DOHH2 (cell line): ENCODE data around the gene SLC10A3.

Source experiments
- H3F3A ChIP-seq: fragments of 200-600 bp; sonication (generic), shearing (Covaris generic); 2 replicates; pipeline ENCODE4 v1.6.0; 2016; ENCODE audit warnings: antibody characterized with exemption, mild to moderate bottlenecking; ENCODE audit not compliant: control insufficient read depth, insufficient read depth
- H3K27ac ChIP-seq: fragments of 200-600 bp; sonication (generic); 2 replicates; pipeline ENCODE4 v1.5.1; 2014; ENCODE audit warnings: low read depth, mild to moderate bottlenecking, low read length, moderate library complexity
- H3K27me3 ChIP-seq: fragments of 200-600 bp; sonication (generic); 2 replicates; pipeline ENCODE4 v1.6.1; 2014; ENCODE audit warnings: mild to moderate bottlenecking, low read length, mixed read lengths; ENCODE audit not compliant: control insufficient read depth
- H3K36me3 ChIP-seq: fragments of 200-600 bp; sonication (generic); 2 replicates; pipeline ENCODE4 v1.6.1; 2014; ENCODE audit warnings: mild to moderate bottlenecking, low read length, moderate library complexity, mixed read lengths; ENCODE audit not compliant: control insufficient read depth
- H3K4me1 ChIP-seq: fragments of 200-600 bp; sonication (generic); 2 replicates; pipeline ENCODE4 v1.6.1; 2014; ENCODE audit warnings: mild to moderate bottlenecking, low read length, mixed read lengths; ENCODE audit not compliant: control insufficient read depth
- H3K4me2 ChIP-seq: fragments of 200-600 bp; sonication (generic); 2 replicates; pipeline ENCODE4 v1.6.0; 2014; ENCODE audit warnings: mild to moderate bottlenecking, low read length, moderate library complexity
- H3K4me3 ChIP-seq: fragments of 200-600 bp; sonication (generic); 2 replicates; pipeline ENCODE4 v1.5.1; 2014; ENCODE audit warnings: mild to moderate bottlenecking, low read length, mixed read lengths
- H3K79me2 ChIP-seq: fragments of 200-600 bp; sonication (generic); 2 replicates; pipeline ENCODE4 v1.6.1; 2014; ENCODE audit warnings: mild to moderate bottlenecking, low read length, mixed read lengths; ENCODE audit not compliant: control insufficient read depth
- H3K9me2 ChIP-seq: fragments of 200-600 bp; sonication (generic); replicated peaks from 2 replicates; pipeline ENCODE4 v1.6.1; 2014; ENCODE audit warnings: mild to moderate bottlenecking, low read length, mixed read lengths; ENCODE audit not compliant: control insufficient read depth
- H3K9me3 ChIP-seq: fragments of 200-600 bp; sonication (generic); 2 replicates; pipeline ENCODE4 v1.6.1; 2014; ENCODE audit warnings: antibody characterized with exemption, low read length, mixed read lengths; ENCODE audit not compliant: control insufficient read depth, insufficient read depth
- H4K20me1 ChIP-seq: fragments of 200-600 bp; sonication (generic); 2 replicates; pipeline ENCODE4 v1.6.0; 2014; ENCODE audit warnings: low read depth, mild to moderate bottlenecking, antibody characterized with exemption, low read length, moderate library complexity; ENCODE audit not compliant: control insufficient read depth, insufficient read depth
- EZH2phosphoT487 ChIP-seq: fragments of 200-600 bp; sonication (generic); IDR thresholded peaks from 2 replicates; pipeline ENCODE4 v1.6.1; 2017; ENCODE audit warnings: borderline replicate concordance, mild to moderate bottlenecking, antibody characterized with exemption, low read length, moderate library complexity, mixed read lengths
- TF ChIP-seq, protein P1 (sequence below): fragments of 200-600 bp; sonication (generic); IDR thresholded peaks from one replicate; pipeline ENCODE4 v1.5.1; 2014; ENCODE audit warnings: antibody characterized with exemption, mild to moderate bottlenecking, low read depth, low read length; ENCODE audit not compliant: poor library complexity, severe bottlenecking

The SLC10A3 gene

DNA sequence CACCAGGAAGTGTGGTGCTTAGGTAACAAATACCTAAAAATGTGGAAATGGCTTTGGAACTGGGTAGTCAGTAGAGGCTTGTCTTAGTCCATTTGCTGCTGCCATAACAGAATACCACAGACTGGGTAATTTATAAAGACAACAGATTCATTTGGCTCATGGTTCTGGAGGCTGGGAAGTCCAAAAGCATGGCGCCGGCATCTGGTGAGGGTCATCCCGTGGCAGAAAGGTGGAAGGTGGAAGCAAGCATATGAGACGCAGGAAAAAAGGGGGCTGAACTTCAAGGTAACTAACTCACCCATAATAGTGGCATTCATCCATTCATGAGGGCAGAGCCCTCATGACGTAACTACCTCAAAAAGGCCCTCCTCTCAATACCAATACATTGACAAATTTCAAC, 19.0 kb upstream of the SLC10A3 start:
- Histone ChIP-seq H3K4me1 (peaks cover 4% of the 10 kb centered on the region; the same call in 1 of the 2 replicates), H3K27ac (no peak overlapping the region), H3K79me2 (peaks cover 4% of the 10 kb centered on the region; the same call in 1 of the 2 replicates), H3K36me3 (peaks cover 22% of the 10 kb centered on the region; the same call in 1 of the 2 replicates), H3K9me2 (no peaks in the 10 kb centered on the region), H3K4me2 (no peak overlapping the region), H3K9me3 (no peaks in the 10 kb centered on the region), H3F3A (no peaks in the 10 kb centered on the region), H3K4me3 (no peak overlapping the region), H3K27me3 (no peaks in the 10 kb centered on the region), H4K20me1 (no peaks in the 10 kb centered on the region)
- TF ChIP-seq, protein P1, sequence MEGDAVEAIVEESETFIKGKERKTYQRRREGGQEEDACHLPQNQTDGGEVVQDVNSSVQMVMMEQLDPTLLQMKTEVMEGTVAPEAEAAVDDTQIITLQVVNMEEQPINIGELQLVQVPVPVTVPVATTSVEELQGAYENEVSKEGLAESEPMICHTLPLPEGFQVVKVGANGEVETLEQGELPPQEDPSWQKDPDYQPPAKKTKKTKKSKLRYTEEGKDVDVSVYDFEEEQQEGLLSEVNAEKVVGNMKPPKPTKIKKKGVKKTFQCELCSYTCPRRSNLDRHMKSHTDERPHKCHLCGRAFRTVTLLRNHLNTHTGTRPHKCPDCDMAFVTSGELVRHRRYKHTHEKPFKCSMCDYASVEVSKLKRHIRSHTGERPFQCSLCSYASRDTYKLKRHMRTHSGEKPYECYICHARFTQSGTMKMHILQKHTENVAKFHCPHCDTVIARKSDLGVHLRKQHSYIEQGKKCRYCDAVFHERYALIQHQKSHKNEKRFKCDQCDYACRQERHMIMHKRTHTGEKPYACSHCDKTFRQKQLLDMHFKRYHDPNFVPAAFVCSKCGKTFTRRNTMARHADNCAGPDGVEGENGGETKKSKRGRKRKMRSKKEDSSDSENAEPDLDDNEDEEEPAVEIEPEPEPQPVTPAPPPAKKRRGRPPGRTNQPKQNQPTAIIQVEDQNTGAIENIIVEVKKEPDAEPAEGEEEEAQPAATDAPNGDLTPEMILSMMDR = no peak
- no peak for TF ChIP-seq EZH2phosphoT487

DNA sequence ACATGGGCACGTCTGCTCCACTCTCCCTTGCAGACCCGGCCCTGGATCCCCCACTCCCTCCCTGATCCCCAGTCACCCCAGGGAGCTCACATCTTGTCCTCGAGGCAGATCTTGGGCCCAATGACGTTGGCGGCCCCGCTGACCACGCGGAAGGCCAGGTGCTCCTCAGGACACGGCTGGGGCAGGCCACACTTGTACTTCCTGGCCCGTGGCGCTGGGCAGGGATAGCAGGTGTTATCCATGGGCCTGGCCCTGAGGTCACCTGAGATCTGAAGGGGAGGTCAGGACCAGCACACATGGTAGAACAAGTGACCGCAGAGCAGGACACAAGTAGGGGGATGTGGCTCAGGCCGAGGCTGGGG, 17.9 kb upstream of the SLC10A3 start:
- H3K27ac ChIP-seq = no peak overlapping the region
- H3K27me3 ChIP-seq = no peaks in the 10 kb centered on the region
- no peak overlapping the region for H3K4me3 ChIP-seq
- no peak for TF ChIP-seq EZH2phosphoT487
- TF ChIP-seq, protein P1 = no peak
- H3K36me3 ChIP-seq = peaks cover 22% of the 10 kb centered on the region; the same call in 1 of the 2 replicates
- no peaks in the 10 kb centered on the region for H3K9me2 ChIP-seq
- H3K79me2 ChIP-seq = no peaks in the 10 kb centered on the region
- no peak overlapping the region for H3K4me2 ChIP-seq
- H3K9me3 ChIP-seq = no peaks in the 10 kb centered on the region
- no peaks in the 10 kb centered on the region for H4K20me1 ChIP-seq
- no peaks in the 10 kb centered on the region for H3F3A ChIP-seq
- peaks cover 4% of the 10 kb centered on the region; the same call in 1 of the 2 replicates for H3K4me1 ChIP-seq

DNA sequence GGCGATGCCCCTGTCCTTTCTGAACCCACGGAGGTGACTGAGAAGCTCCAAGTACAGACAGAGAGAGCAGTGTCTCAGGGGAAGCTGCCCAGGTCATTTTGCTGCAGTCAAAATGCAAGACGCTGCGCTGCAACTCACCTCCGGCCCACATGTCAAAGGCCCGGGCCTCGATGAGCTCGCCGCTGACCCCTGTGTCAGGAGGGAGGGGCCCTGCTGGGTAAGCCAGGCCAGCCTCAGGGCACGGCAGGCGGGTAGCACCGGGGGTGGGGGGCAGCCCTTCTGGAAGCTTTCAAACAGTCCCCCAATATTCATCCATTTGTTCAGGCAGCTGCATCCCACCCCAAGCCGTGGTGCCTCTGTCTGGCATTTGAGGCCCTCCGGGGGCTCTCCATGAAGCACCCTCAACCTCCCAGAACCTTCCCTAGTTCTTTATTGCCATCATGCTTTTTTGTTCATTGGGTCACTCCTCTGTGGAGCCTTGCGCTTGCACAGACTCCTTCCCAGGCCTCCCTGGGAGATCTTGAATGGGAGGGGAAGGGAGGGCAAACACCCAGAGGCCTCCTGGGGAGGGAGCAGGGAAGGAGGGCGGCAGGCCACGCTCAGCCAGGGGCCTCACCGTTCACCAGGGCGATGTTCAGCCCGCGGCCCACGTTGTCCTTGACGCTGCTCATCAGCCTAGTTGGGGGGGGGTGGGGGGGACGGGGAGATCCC, 17.4 kb upstream of the SLC10A3 start:
- no peak overlapping the region for H3K4me3 ChIP-seq
- H3K27me3 ChIP-seq = no peaks in the 10 kb centered on the region

More for the DNA sequence above, 17.4 kb upstream of the SLC10A3 start:
- no peak overlapping the region for H3K27ac ChIP-seq
- no peaks in the 10 kb centered on the region for H3F3A ChIP-seq
- H3K79me2 ChIP-seq = no peaks in the 10 kb centered on the region
- H3K4me1 ChIP-seq = peaks cover 5% of the 10 kb centered on the region
- TF ChIP-seq, protein P1 = no peak
- TF ChIP-seq EZH2phosphoT487 = no peak
- H4K20me1 ChIP-seq = no peaks in the 10 kb centered on the region
- H3K36me3 ChIP-seq = peaks cover 22% of the 10 kb centered on the region; the same call in 1 of the 2 replicates
- no peaks in the 10 kb centered on the region for H3K9me2 ChIP-seq
- H3K4me2 ChIP-seq = no peak overlapping the region
- H3K9me3 ChIP-seq = no peaks in the 10 kb centered on the region
